GM18520 (cell line): Measurements from ENCODE around the gene CACNA2D1.
"Not testable (repeated sequence)": the region's sequence is repeated elsewhere in the genome, so short reads cannot be mapped to it uniquely, and the experiment has no call there.

Source experiments
- ATAC-seq: cut with Tn5 transposase; IDR thresholded peaks from one replicate; pipeline ENCODE4 v1.9.1; 2021; ENCODE audit not compliant: unreplicated experiment

Gene CACNA2D1

GRCh38 chr7:82053453-82054032, 390.0 kb downstream of the CACNA2D1 start:
- no peak for ATAC-seq

GRCh38 chr7:82051601-82052000, 392.0 kb downstream of the CACNA2D1 start:
- ATAC-seq = no peak

- no peak for ATAC-seq
Measured at GRCh38 chr7:82050792-82051191, 392.8 kb downstream of the CACNA2D1 start.

- no peak for ATAC-seq
Measured at GRCh38 chr7:82049891-82050533, 393.6 kb downstream of the CACNA2D1 start.

GRCh38 chr7:82049442-82049841, 394.1 kb downstream of the CACNA2D1 start:
- ATAC-seq = no peak

GRCh38 chr7:82044497-82045080, 399.0 kb downstream of the CACNA2D1 start:
- no peak for ATAC-seq

GRCh38 chr7:82039621-82040020, 404.0 kb downstream of the CACNA2D1 start:
- no peak for ATAC-seq

GRCh38 chr7:82036146-82036886, 407.3 kb downstream of the CACNA2D1 start:
- no peak for ATAC-seq

- no peak for ATAC-seq
Measured at GRCh38 chr7:82035456-82035855, 408.1 kb downstream of the CACNA2D1 start.

GRCh38 chr7:82032901-82033300, 410.7 kb downstream of the CACNA2D1 start:
- ATAC-seq = no peak

GRCh38 chr7:82029236-82029913, 414.2 kb downstream of the CACNA2D1 start:
- ATAC-seq = no peak

GRCh38 chr7:82028097-82028496, 415.5 kb downstream of the CACNA2D1 start:
- no peak for ATAC-seq

GRCh38 chr7:82021713-82022112, 421.9 kb downstream of the CACNA2D1 start:
- no peak for ATAC-seq

GRCh38 chr7:82021036-82021435, 422.5 kb downstream of the CACNA2D1 start:
- ATAC-seq = no peak

- no peak for ATAC-seq
Measured at GRCh38 chr7:82019551-82020475, 423.8 kb downstream of the CACNA2D1 start.

GRCh38 chr7:82018226-82018625, 425.4 kb downstream of the CACNA2D1 start:
- no peak for ATAC-seq

GRCh38 chr7:82017334-82017943, 426.1 kb downstream of the CACNA2D1 start:
- no peak for ATAC-seq

- ATAC-seq = no peak
Measured at GRCh38 chr7:82015751-82016150, 427.8 kb downstream of the CACNA2D1 start.

- not testable (repeated sequence) for ATAC-seq
Measured at GRCh38 chr7:82014574-82014973, 429.0 kb downstream of the CACNA2D1 start.

GRCh38 chr7:82012453-82012852, 431.1 kb downstream of the CACNA2D1 start:
- ATAC-seq = no peak
